Activated CD8-positive, alpha-beta T cell treated with anti-CD3 and anti-CD28 coated beads for 36 hours (primary cell): ENCODE measurements around the gene NBPF6. TPM values are rescaled to one million over a fixed set of nuclear protein-coding genes. Genes with fewer than 3 reads are reported as not detected.
"Not testable (repeated sequence)": the region's sequence is repeated elsewhere in the genome, so short reads cannot be mapped to it uniquely, and the experiment has no call there.

Source experiments
- ATAC-seq: fragments of 200-7000 bp; cut with Tn5 transposase; one replicate; pipeline ENCODE4 v1.10.0; 2021; ENCODE audit warnings: mild to moderate bottlenecking, moderate library complexity
- CTCF ChIA-PET: fragments of 350-600 bp; sonication (Branson Sonifier 250); formaldehyde crosslinking; loops from one replicate; lab custom pipeline; 2021; ENCODE audit warnings: antibody characterized with exemption; lab: Charles Lee
- POLR2A ChIA-PET: fragments of 350-600 bp; sonication (Branson Sonifier 250); formaldehyde crosslinking; loops from one replicate; lab custom pipeline; 2021; ENCODE audit warnings: antibody characterized with exemption; lab: Charles Lee
- DNase-seq: peaks from one replicate; pipeline ENCODE4 v3.0.0-alpha.2; 2020
- H3K27ac Mint-ChIP-seq: one replicate; pipeline ENCODE4 v1.8.0; 2021; ENCODE audit warnings: mild to moderate bottlenecking, mixed read lengths
- H3K27me3 Mint-ChIP-seq: one replicate; pipeline ENCODE4 v1.8.0; 2021; ENCODE audit warnings: mixed read lengths
- H3K36me3 Mint-ChIP-seq: one replicate; pipeline ENCODE4 v1.8.0; 2021; ENCODE audit warnings: low read depth, mixed read lengths
- H3K4me1 Mint-ChIP-seq: one replicate; pipeline ENCODE4 v1.8.0; 2021; ENCODE audit warnings: low read depth, mixed read lengths
- H3K4me3 Mint-ChIP-seq: one replicate; pipeline ENCODE4 v1.8.0; 2021; ENCODE audit warnings: mild to moderate bottlenecking, moderate library complexity, mixed read lengths
- H3K9me3 Mint-ChIP-seq: one replicate; pipeline ENCODE4 v1.8.0; 2021; ENCODE audit warnings: mixed read lengths
- intact Hi-C: fragments of 100-400 bp; cut with micrococcal nuclease; formaldehyde crosslinking; loops from one replicate; pipeline ENCODE4 v1.10.0; 2022
- total RNA-seq, 2 experiments: library from RNA; stranded (reverse); gene quantifications; one replicate each; pipeline ENCODE4 v1.2.3, GENCODE V29; 2021
- TF ChIP-seq, protein P1 (sequence below): fragments of 200-600 bp; IDR thresholded peaks from one replicate; pipeline ENCODE4 v1.8.0; 2022; ENCODE audit warnings: antibody characterized with exemption, mild to moderate bottlenecking

Gene NBPF6
- total RNA-seq, 2 experiments from 2014 or later = not detected

GRCh38 chr1:108463962-108464361 lies 13.8 kb downstream of the NBPF6 start:
- H3K4me3 Mint-ChIP-seq, CTCF ChIA-PET, H3K9me3 Mint-ChIP-seq, intact Hi-C loops, H3K4me1 Mint-ChIP-seq, H3K27ac Mint-ChIP-seq, POLR2A ChIA-PET, H3K27me3 Mint-ChIP-seq, DNase-seq, ATAC-seq, H3K36me3 Mint-ChIP-seq: not testable (repeated sequence)

GRCh38 chr1:108466166-108466565 lies 16.0 kb downstream of the NBPF6 start:
- H3K27ac Mint-ChIP-seq, H3K4me1 Mint-ChIP-seq, CTCF ChIA-PET, ATAC-seq, DNase-seq, H3K27me3 Mint-ChIP-seq, H3K4me3 Mint-ChIP-seq, intact Hi-C loops, POLR2A ChIA-PET, H3K9me3 Mint-ChIP-seq, H3K36me3 Mint-ChIP-seq: not testable (repeated sequence)

- CTCF ChIA-PET, ATAC-seq, intact Hi-C loops, H3K4me1 Mint-ChIP-seq, H3K27ac Mint-ChIP-seq, H3K9me3 Mint-ChIP-seq, DNase-seq, H3K4me3 Mint-ChIP-seq, POLR2A ChIA-PET, H3K27me3 Mint-ChIP-seq, H3K36me3 Mint-ChIP-seq: not testable (repeated sequence)
Observed at GRCh38 chr1:108467155-108467554, 17.0 kb downstream of the NBPF6 start.

- intact Hi-C loops, H3K9me3 Mint-ChIP-seq, ATAC-seq, DNase-seq, H3K27ac Mint-ChIP-seq, H3K4me1 Mint-ChIP-seq, H3K36me3 Mint-ChIP-seq, POLR2A ChIA-PET, H3K4me3 Mint-ChIP-seq, CTCF ChIA-PET: not testable (repeated sequence)
- H3K27me3 Mint-ChIP-seq = peaks cover 19% of the 10 kb centered on the region
Observed at GRCh38 chr1:108470750-108471149, 20.6 kb downstream of the NBPF6 start.

GRCh38 chr1:108474516-108474915 lies 24.4 kb downstream of the NBPF6 start:
- H3K4me1 Mint-ChIP-seq, CTCF ChIA-PET, POLR2A ChIA-PET, H3K9me3 Mint-ChIP-seq, H3K4me3 Mint-ChIP-seq, ATAC-seq, intact Hi-C loops, H3K27ac Mint-ChIP-seq, DNase-seq, H3K36me3 Mint-ChIP-seq: not testable (repeated sequence)
- H3K27me3 Mint-ChIP-seq = peaks cover 19% of the 10 kb centered on the region

DNA sequence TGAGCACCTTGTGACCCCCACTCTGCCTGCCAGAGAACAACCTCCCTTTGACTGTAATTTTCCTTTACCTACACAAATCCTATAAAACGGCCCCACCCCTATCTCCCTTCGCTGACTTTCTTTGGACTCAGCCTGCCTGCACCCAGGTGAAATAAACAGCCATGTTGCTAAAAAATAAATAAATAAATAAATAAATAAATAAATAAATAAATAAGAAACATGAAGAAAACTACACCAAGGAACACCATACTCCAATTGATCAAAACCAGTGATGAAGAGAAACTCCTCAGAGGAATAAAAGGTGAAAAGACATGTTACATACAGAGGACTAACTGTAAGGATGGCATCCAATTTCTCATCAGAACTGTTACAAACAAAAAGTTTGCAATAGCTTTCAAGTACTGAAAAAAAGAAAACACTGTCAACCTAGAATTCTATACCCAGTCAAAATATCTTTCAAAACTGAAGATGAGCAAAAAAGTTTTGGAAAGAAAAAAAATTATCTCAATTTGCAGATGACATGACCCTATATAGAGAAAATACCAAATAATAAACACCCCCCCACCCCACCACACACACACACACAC lies 28.4 kb downstream of the NBPF6 start:
- TF ChIP-seq, protein P1, sequence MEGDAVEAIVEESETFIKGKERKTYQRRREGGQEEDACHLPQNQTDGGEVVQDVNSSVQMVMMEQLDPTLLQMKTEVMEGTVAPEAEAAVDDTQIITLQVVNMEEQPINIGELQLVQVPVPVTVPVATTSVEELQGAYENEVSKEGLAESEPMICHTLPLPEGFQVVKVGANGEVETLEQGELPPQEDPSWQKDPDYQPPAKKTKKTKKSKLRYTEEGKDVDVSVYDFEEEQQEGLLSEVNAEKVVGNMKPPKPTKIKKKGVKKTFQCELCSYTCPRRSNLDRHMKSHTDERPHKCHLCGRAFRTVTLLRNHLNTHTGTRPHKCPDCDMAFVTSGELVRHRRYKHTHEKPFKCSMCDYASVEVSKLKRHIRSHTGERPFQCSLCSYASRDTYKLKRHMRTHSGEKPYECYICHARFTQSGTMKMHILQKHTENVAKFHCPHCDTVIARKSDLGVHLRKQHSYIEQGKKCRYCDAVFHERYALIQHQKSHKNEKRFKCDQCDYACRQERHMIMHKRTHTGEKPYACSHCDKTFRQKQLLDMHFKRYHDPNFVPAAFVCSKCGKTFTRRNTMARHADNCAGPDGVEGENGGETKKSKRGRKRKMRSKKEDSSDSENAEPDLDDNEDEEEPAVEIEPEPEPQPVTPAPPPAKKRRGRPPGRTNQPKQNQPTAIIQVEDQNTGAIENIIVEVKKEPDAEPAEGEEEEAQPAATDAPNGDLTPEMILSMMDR = no peak
- ATAC-seq (no peak), DNase-seq (no peak)
- Mint-ChIP-seq H3K36me3 (peaks cover 2% of the 10 kb centered on the region), H3K4me1 (no peaks in the 10 kb centered on the region), H3K9me3 (peaks cover 16% of the 10 kb centered on the region), H3K27ac (no peak overlapping the region), H3K4me3 (no peak overlapping the region), H3K27me3 (peaks cover 18% of the 10 kb centered on the region)
- ChIA-PET POLR2A (no interaction called here), CTCF (no interaction called here)
- intact Hi-C loops = no loop called here

DNA sequence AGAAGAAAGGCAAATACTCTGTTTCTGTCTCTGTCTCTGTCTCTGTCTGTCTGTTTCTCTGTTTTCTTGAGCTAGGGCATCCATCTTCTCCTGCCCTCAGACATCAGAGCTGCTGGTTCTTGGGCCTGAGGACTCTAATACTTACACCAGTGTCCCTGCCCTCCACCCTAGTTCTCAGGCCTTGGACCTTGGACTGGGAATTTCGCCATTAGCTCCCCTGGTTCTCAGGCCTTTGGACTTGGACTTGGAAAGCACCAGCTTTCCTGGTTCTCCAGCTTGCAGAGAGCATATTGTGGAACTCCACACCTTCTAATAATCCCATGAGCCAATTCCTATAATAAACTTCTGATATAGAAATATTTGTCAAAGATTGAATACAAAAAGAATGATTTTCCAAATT lies 32.6 kb downstream of the NBPF6 start:
- H3K4me1 Mint-ChIP-seq = no peaks in the 10 kb centered on the region
- no peak for ATAC-seq
- peaks cover 19% of the 10 kb centered on the region for H3K9me3 Mint-ChIP-seq
- H3K4me3 Mint-ChIP-seq = no peak overlapping the region
- H3K27me3 Mint-ChIP-seq = peaks cover 8% of the 10 kb centered on the region
- intact Hi-C loops = no loop called here
- POLR2A ChIA-PET = interaction anchor here (0.7 kb wide), 1 partner anchor 331 kb away, joined by 3 read pairs; no protein-coding TSS in a partner anchor
- no peak overlapping the region for H3K27ac Mint-ChIP-seq
- CTCF ChIA-PET = no interaction called here
- TF ChIP-seq, protein P1 = no peak
- DNase-seq = no peak
- H3K36me3 Mint-ChIP-seq = peaks cover 2% of the 10 kb centered on the region

- H3K9me3 Mint-ChIP-seq, H3K4me1 Mint-ChIP-seq, ATAC-seq, CTCF ChIA-PET, H3K27ac Mint-ChIP-seq, H3K36me3 Mint-ChIP-seq, POLR2A ChIA-PET, DNase-seq, H3K4me3 Mint-ChIP-seq, intact Hi-C loops, H3K27me3 Mint-ChIP-seq: not testable (repeated sequence)
Observed at GRCh38 chr1:108485990-108486389, 35.8 kb downstream of the NBPF6 start.

GRCh38 chr1:108486707-108487106 lies 36.6 kb downstream of the NBPF6 start:
- intact Hi-C loops, H3K9me3 Mint-ChIP-seq, POLR2A ChIA-PET, CTCF ChIA-PET, H3K4me1 Mint-ChIP-seq, H3K36me3 Mint-ChIP-seq, H3K27me3 Mint-ChIP-seq, DNase-seq, H3K4me3 Mint-ChIP-seq, ATAC-seq, H3K27ac Mint-ChIP-seq: not testable (repeated sequence)

DNA sequence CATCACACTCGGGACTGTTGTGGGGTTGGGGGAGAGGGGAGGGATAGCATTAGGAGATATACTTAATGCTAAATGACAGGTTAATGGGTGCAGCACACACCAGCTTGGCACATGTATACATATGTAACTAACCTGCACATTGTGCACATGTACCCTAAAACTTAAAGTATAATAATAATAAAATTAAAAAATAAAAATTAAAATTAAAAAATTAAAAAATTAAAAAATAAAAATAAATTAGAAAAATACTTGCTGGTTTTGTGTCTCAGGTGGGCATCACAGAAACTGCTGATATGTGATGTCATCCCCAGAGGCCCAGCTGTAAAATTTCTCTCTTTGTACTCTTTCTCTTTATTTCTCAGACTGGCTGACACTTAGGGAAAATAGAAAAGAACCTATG lies 44.9 kb downstream of the NBPF6 start:
- H3K27me3 Mint-ChIP-seq = peaks cover 11% of the 10 kb centered on the region
- CTCF ChIA-PET, H3K4me1 Mint-ChIP-seq, H3K36me3 Mint-ChIP-seq, H3K27ac Mint-ChIP-seq, H3K9me3 Mint-ChIP-seq, intact Hi-C loops, H3K4me3 Mint-ChIP-seq, ATAC-seq, DNase-seq, POLR2A ChIA-PET: not testable (repeated sequence)
